ENCODE results near the gene SLC4A2.
A peak's percentile ranks its signal among the peaks of the same experiment; 100 is the strongest.

Gene SLC4A2

GRCh38 chr7:151065516-151065915, 6.1 kb downstream of the SLC4A2 start:
- no peak for DNase-seq

- no peak for DNase-seq
Observed at GRCh38 chr7:151066273-151066974, 7.0 kb downstream of the SLC4A2 start.

- no peak for DNase-seq
Observed at GRCh38 chr7:151068069-151068773, 8.8 kb downstream of the SLC4A2 start.

GRCh38 chr7:151069841-151070573, 10.6 kb downstream of the SLC4A2 start:
- no peak for DNase-seq

GRCh38 chr7:151070574-151070960, 11.2 kb downstream of the SLC4A2 start:
- no peak for DNase-seq

GRCh38 chr7:151071032-151071866, 11.9 kb downstream of the SLC4A2 start:
- no peak for DNase-seq

- no peak for DNase-seq
Observed at GRCh38 chr7:151073990-151074389, 14.6 kb downstream of the SLC4A2 start.

- DNase-seq = no peak
Observed at GRCh38 chr7:151074817-151075661, 15.7 kb downstream of the SLC4A2 start.

GRCh38 chr7:151075662-151075971, 16.2 kb downstream of the SLC4A2 start:
- no peak for DNase-seq

GRCh38 chr7:151075978-151076426, 16.6 kb downstream of the SLC4A2 start:
- no peak for DNase-seq

- no peak for DNase-seq
Observed at GRCh38 chr7:151076863-151077704, 17.7 kb downstream of the SLC4A2 start.

GRCh38 chr7:151077705-151078232, 18.4 kb downstream of the SLC4A2 start:
- DNase-seq = no peak

- DNase-seq = no peak
Observed at GRCh38 chr7:151078233-151079040, 19.0 kb downstream of the SLC4A2 start.

GRCh38 chr7:151079199-151079910, 20.0 kb downstream of the SLC4A2 start:
- no peak for DNase-seq

- DNase-seq = no peak
Observed at GRCh38 chr7:151080067-151080521, 20.7 kb downstream of the SLC4A2 start.

- DNase-seq = peak; percentile 67
Observed at GRCh38 chr7:151080522-151081169, 21.3 kb downstream of the SLC4A2 start, which contains the start of gene FASTK. TSS of gene FASTK (minus strand) at chr7:151080809. CDS start at chr7:151080766, 43 bp downstream.

- DNase-seq = no peak
Observed at GRCh38 chr7:151081170-151082101, 22.0 kb downstream of the SLC4A2 start.

All from NCI-H510A (cell line).